ENCODE results near the gene AHSA1. TPM values are rescaled to one million over a fixed set of nuclear protein-coding genes. Genes with fewer than 3 reads are reported as not detected.

Gene AHSA1
- total and polyA plus RNA-seq, 2 donors (not counting 1 experiment from before 2014, with no cell fraction given) = 60.3 to 189 TPM

DNA sequence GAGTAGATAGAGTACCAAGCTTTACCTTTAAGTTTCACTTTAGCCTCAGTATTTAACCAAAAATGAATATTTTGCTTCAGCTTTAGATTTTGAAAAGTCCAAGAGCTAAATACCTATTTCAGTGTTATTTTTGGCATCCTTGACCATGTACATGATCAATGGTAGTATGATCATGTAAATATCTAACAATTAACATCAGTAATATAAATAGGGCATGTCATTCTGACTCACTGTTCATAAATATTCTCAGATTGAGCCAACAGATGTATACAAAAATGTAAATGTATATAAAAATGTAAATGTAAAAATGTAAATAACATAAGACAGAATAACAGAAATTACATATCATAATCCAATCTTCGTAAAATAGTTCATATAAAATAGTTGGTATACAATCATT is 19.3 kb upstream of the AHSA1 start:
- H3K4me2 ChIP-seq (ENCODE audit: extremely low read depth, insufficient read depth, low read length) = no peak overlapping the region
- no peak for TF ChIP-seq EZH2 (IDR thresholded peaks at IDR 0.05; ENCODE audit: low read length, missing control alignments)
- TF ChIP-seq, protein P1, sequence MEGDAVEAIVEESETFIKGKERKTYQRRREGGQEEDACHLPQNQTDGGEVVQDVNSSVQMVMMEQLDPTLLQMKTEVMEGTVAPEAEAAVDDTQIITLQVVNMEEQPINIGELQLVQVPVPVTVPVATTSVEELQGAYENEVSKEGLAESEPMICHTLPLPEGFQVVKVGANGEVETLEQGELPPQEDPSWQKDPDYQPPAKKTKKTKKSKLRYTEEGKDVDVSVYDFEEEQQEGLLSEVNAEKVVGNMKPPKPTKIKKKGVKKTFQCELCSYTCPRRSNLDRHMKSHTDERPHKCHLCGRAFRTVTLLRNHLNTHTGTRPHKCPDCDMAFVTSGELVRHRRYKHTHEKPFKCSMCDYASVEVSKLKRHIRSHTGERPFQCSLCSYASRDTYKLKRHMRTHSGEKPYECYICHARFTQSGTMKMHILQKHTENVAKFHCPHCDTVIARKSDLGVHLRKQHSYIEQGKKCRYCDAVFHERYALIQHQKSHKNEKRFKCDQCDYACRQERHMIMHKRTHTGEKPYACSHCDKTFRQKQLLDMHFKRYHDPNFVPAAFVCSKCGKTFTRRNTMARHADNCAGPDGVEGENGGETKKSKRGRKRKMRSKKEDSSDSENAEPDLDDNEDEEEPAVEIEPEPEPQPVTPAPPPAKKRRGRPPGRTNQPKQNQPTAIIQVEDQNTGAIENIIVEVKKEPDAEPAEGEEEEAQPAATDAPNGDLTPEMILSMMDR (conservative IDR thresholded peaks at IDR 0.05 in 1 of 2, IDR thresholded peaks at IDR 0.05 in 1 of 2; ENCODE audit: low read depth in 1 of 2, low read length in 2 of 2) = no peak
- no peak overlapping the region for H3K4me3 ChIP-seq (replicated peaks in 1 of 4; ENCODE audit: control extremely low read depth in 1 of 4, insufficient read depth in 1 of 4, low read depth in 3 of 4, low read length in 4 of 4)
- H2AFZ ChIP-seq (ENCODE audit: low read length) = no peak overlapping the region
- H3K9ac ChIP-seq (ENCODE audit: insufficient read depth, low read length) = no peak overlapping the region
- H4K20me1 ChIP-seq (ENCODE audit: control insufficient read depth, extremely low read depth, insufficient read depth, low read length) = no peaks in the 10 kb centered on the region
- no peaks in the 10 kb centered on the region for H3K27me3 ChIP-seq (ENCODE audit: control insufficient read depth, insufficient read depth, low read length)
- H3K9me3 ChIP-seq (ENCODE audit: control insufficient read depth, insufficient read depth, low read depth, low read length) = no peaks in the 10 kb centered on the region
- H3K36me3 ChIP-seq (ENCODE audit: control insufficient read depth, insufficient read depth, low read length) = peaks cover 8% of the 10 kb centered on the region
- no peak for DNase-seq (ENCODE audit: low read depth in 2 of 2)
- no peak overlapping the region for H3K27ac ChIP-seq (ENCODE audit: insufficient read depth, low read length)
- H3K4me1 ChIP-seq (ENCODE audit: control insufficient read depth, extremely low read depth, insufficient read depth, low read length) = peaks cover 4% of the 10 kb centered on the region
- H3K79me2 ChIP-seq (ENCODE audit: control insufficient read depth, insufficient read depth, low read length) = no peaks in the 10 kb centered on the region

DNA sequence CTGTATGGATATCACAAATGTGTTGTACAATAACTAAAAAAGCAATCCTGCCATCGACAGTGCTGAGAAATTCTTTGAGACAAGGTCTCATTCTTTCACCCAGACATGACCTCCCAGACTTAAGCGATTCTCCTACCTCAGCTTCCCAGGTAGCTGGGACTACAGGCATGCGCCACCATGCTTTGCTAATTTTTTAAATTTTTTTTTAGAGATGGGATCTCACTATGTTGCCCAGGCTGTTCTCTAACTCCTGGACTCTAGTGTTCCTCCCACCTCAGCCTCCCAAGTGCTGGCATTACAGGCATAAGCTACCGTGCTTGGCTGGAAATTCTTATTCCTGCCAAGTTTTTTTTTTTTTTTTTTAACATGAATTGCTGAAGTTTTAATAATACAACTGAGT is 18.0 kb upstream of the AHSA1 start:
- no peak overlapping the region for H2AFZ ChIP-seq (ENCODE audit: low read length)
- H3K9ac ChIP-seq (ENCODE audit: insufficient read depth, low read length) = no peak overlapping the region
- TF ChIP-seq EZH2 (IDR thresholded peaks at IDR 0.05; ENCODE audit: low read length, missing control alignments) = no peak
- TF ChIP-seq, protein P1 (conservative IDR thresholded peaks at IDR 0.05 in 1 of 2, IDR thresholded peaks at IDR 0.05 in 1 of 2; ENCODE audit: low read depth in 1 of 2, low read length in 2 of 2) = no peak
- peaks cover 8% of the 10 kb centered on the region for H3K36me3 ChIP-seq (ENCODE audit: control insufficient read depth, insufficient read depth, low read length)
- H3K4me1 ChIP-seq (ENCODE audit: control insufficient read depth, extremely low read depth, insufficient read depth, low read length) = peaks cover 4% of the 10 kb centered on the region
- H4K20me1 ChIP-seq (ENCODE audit: control insufficient read depth, extremely low read depth, insufficient read depth, low read length) = no peaks in the 10 kb centered on the region
- DNase-seq (ENCODE audit: low read depth in 2 of 2) = no peak
- no peak overlapping the region for H3K27ac ChIP-seq (ENCODE audit: insufficient read depth, low read length)
- H3K4me2 ChIP-seq (ENCODE audit: extremely low read depth, insufficient read depth, low read length) = no peak overlapping the region
- no peaks in the 10 kb centered on the region for H3K9me3 ChIP-seq (ENCODE audit: control insufficient read depth, insufficient read depth, low read depth, low read length)
- H3K79me2 ChIP-seq (ENCODE audit: control insufficient read depth, insufficient read depth, low read length) = no peaks in the 10 kb centered on the region
- no peak overlapping the region for H3K4me3 ChIP-seq (replicated peaks in 1 of 4; ENCODE audit: control extremely low read depth in 1 of 4, insufficient read depth in 1 of 4, low read depth in 3 of 4, low read length in 4 of 4)
- no peaks in the 10 kb centered on the region for H3K27me3 ChIP-seq (ENCODE audit: control insufficient read depth, insufficient read depth, low read length)

DNA sequence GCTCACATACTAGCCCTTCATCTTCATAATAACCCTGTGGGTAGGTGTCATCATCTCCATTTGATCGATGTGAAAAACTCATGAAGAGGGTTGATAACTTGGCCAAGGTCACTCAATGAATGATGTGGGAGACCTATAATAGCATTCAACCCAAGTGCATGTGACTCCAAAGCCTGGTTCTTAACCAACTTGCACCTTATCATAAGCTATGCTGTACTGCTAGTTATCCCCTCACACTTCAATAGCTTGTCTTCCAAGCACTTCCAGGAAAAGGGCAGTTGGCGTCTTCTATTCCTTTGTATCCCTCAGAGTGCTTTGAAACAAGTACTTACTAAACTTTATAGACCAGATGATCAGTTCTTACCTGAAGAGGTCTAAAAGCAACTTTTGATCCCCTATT is 15.7 kb upstream of the AHSA1 start:
- Histone ChIP-seq H3K4me1 (ENCODE audit: control insufficient read depth, extremely low read depth, insufficient read depth, low read length) (no peaks in the 10 kb centered on the region), H3K36me3 (ENCODE audit: control insufficient read depth, insufficient read depth, low read length) (peaks cover 5% of the 10 kb centered on the region), H4K20me1 (ENCODE audit: control insufficient read depth, extremely low read depth, insufficient read depth, low read length) (no peaks in the 10 kb centered on the region), H2AFZ (ENCODE audit: low read length) (no peak overlapping the region), H3K27me3 (ENCODE audit: control insufficient read depth, insufficient read depth, low read length) (no peaks in the 10 kb centered on the region), H3K4me3 (replicated peaks in 1 of 4; ENCODE audit: control extremely low read depth in 1 of 4, insufficient read depth in 1 of 4, low read depth in 3 of 4, low read length in 4 of 4) (no peak overlapping the region), H3K79me2 (ENCODE audit: control insufficient read depth, insufficient read depth, low read length) (no peaks in the 10 kb centered on the region), H3K9ac (ENCODE audit: insufficient read depth, low read length) (no peak overlapping the region), H3K9me3 (ENCODE audit: control insufficient read depth, insufficient read depth, low read depth, low read length) (no peaks in the 10 kb centered on the region), H3K4me2 (ENCODE audit: extremely low read depth, insufficient read depth, low read length) (no peak overlapping the region), H3K27ac (ENCODE audit: insufficient read depth, low read length) (no peak overlapping the region)
- TF ChIP-seq EZH2 (IDR thresholded peaks at IDR 0.05; ENCODE audit: low read length, missing control alignments) = no peak
- TF ChIP-seq, protein P1 (conservative IDR thresholded peaks at IDR 0.05 in 1 of 2, IDR thresholded peaks at IDR 0.05 in 1 of 2; ENCODE audit: low read depth in 1 of 2, low read length in 2 of 2) = no peak
- no peak for DNase-seq (ENCODE audit: low read depth in 2 of 2)
